SK-N-SH treated with all-trans-retinoic acid at 6 μM for 48 hours (cell line): Measurements from ENCODE around the gene MYD88.

Experiments
- ATAC-seq: fragments of 200-7000 bp; cut with Tn5 transposase; 3 replicates; pipeline ENCODE4 v1.9.1; 2020; ENCODE audit warnings: mild to moderate bottlenecking, moderate library complexity
- ARNTL ChIP-seq: fragments of 450-650 bp; formaldehyde crosslinking; IDR thresholded peaks from 2 replicates; pipeline ENCODE4 v1.5.0; 2020; ENCODE audit warnings: low read depth, mild to moderate bottlenecking, moderate library complexity, borderline replicate concordance
- CSDC2 ChIP-seq: fragments of 250-450 bp; sonication (Bioruptor Pico); IDR thresholded peaks from 2 replicates; pipeline ENCODE4 v1.5.0; 2020; ENCODE audit warnings: mild to moderate bottlenecking, moderate library complexity
- CSRNP3 ChIP-seq: fragments of 250-450 bp; sonication (Bioruptor Pico); IDR thresholded peaks from 2 replicates; pipeline ENCODE4 v1.5.1; 2021; ENCODE audit warnings: mild to moderate bottlenecking, moderate library complexity
- ISL1 ChIP-seq: fragments of 250-450 bp; sonication (Bioruptor Pico); IDR thresholded peaks from 2 replicates; pipeline ENCODE4 v2.1.2; 2022; ENCODE audit warnings: mild to moderate bottlenecking, moderate library complexity
- PPARA ChIP-seq: fragments of 250-450 bp; sonication (Bioruptor Pico); IDR thresholded peaks from 2 replicates; pipeline ENCODE4 v1.5.0; 2020; ENCODE audit warnings: mild to moderate bottlenecking, borderline replicate concordance
- RARB ChIP-seq: fragments of 250-450 bp; sonication (Bioruptor Pico); IDR thresholded peaks from 2 replicates; pipeline ENCODE4 v1.8.0; 2021; ENCODE audit warnings: mild to moderate bottlenecking, moderate library complexity
- TCF4 ChIP-seq: fragments of 250-450 bp; sonication (Bioruptor Pico); IDR thresholded peaks from 2 replicates; pipeline ENCODE4 v1.8.0; 2021; ENCODE audit warnings: mild to moderate bottlenecking, moderate library complexity, borderline replicate concordance
- TOX ChIP-seq: fragments of 250-450 bp; sonication (Bioruptor Pico); IDR thresholded peaks from 2 replicates; pipeline ENCODE4 v1.8.0; 2021; ENCODE audit warnings: mild to moderate bottlenecking, moderate library complexity, borderline replicate concordance
- ZC3H10 ChIP-seq: fragments of 250-450 bp; sonication (Bioruptor Pico); IDR thresholded peaks from 2 replicates; pipeline ENCODE4 v1.5.1; 2021; ENCODE audit warnings: mild to moderate bottlenecking, moderate library complexity
- ZFP3 ChIP-seq: fragments of 250-450 bp; sonication (Bioruptor Pico); IDR thresholded peaks from 2 replicates; pipeline ENCODE4 v1.5.0; 2020; ENCODE audit warnings: mild to moderate bottlenecking, moderate library complexity
- ZFP30 ChIP-seq: fragments of 450-650 bp; formaldehyde crosslinking; IDR thresholded peaks from 2 replicates; pipeline ENCODE4 v1.5.0; 2022; ENCODE audit warnings: mild to moderate bottlenecking, moderate library complexity
- ZNF70 ChIP-seq: fragments of 450-650 bp; formaldehyde crosslinking; IDR thresholded peaks from 2 replicates; pipeline ENCODE4 v1.5.0; 2020; ENCODE audit warnings: mild to moderate bottlenecking, moderate library complexity
- TF ChIP-seq, protein P1 (sequence below): fragments of 250-450 bp; sonication (Bioruptor Pico); IDR thresholded peaks from 2 replicates; pipeline ENCODE4 v1.8.0; 2021; ENCODE audit warnings: low read depth, mild to moderate bottlenecking, moderate library complexity, borderline replicate concordance
- TF ChIP-seq, protein P2 (sequence below): fragments of 250-450 bp; sonication (Bioruptor Pico); IDR thresholded peaks from 2 replicates; pipeline ENCODE4 v1.8.0; 2020; ENCODE audit warnings: mild to moderate bottlenecking, moderate library complexity, borderline replicate concordance
- TF ChIP-seq, protein P3 (sequence below): fragments of 250-450 bp; sonication (Bioruptor Pico); IDR thresholded peaks from 2 replicates; pipeline ENCODE4 v1.5.1; 2020; ENCODE audit warnings: low read depth, mild to moderate bottlenecking, moderate library complexity

MYD88 gene

GRCh38 chr3:38127611-38128302, 10.7 kb upstream of the MYD88 start:
- no peak for TF ChIP-seq ZFP3 (CRISPR knock-in tag)
- no peak for TF ChIP-seq TCF4 (CRISPR knock-in tag)
- no peak for TF ChIP-seq ARNTL
- TF ChIP-seq ISL1: no peak
- TF ChIP-seq, protein P1, sequence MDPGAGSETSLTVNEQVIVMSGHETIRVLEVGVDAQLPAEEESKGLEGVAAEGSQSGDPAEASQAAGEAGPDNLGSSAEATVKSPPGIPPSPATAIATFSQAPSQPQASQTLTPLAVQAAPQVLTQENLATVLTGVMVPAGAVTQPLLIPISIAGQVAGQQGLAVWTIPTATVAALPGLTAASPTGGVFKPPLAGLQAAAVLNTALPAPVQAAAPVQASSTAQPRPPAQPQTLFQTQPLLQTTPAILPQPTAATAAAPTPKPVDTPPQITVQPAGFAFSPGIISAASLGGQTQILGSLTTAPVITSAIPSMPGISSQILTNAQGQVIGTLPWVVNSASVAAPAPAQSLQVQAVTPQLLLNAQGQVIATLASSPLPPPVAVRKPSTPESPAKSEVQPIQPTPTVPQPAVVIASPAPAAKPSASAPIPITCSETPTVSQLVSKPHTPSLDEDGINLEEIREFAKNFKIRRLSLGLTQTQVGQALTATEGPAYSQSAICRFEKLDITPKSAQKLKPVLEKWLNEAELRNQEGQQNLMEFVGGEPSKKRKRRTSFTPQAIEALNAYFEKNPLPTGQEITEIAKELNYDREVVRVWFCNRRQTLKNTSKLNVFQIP (CRISPR knock-in tag): no peak
- no peak for TF ChIP-seq ZC3H10 (CRISPR knock-in tag)
- TF ChIP-seq CSRNP3 (CRISPR knock-in tag): no peak
- no peak for TF ChIP-seq RARB (CRISPR knock-in tag)
- TF ChIP-seq, protein P2, sequence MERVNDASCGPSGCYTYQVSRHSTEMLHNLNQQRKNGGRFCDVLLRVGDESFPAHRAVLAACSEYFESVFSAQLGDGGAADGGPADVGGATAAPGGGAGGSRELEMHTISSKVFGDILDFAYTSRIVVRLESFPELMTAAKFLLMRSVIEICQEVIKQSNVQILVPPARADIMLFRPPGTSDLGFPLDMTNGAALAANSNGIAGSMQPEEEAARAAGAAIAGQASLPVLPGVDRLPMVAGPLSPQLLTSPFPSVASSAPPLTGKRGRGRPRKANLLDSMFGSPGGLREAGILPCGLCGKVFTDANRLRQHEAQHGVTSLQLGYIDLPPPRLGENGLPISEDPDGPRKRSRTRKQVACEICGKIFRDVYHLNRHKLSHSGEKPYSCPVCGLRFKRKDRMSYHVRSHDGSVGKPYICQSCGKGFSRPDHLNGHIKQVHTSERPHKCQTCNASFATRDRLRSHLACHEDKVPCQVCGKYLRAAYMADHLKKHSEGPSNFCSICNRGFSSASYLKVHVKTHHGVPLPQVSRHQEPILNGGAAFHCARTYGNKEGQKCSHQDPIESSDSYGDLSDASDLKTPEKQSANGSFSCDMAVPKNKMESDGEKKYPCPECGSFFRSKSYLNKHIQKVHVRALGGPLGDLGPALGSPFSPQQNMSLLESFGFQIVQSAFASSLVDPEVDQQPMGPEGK (CRISPR knock-in tag): no peak
- TF ChIP-seq ZFP30: no peak
- TF ChIP-seq, all 23 proteins: peak for 0
- no peak for ATAC-seq

DNA sequence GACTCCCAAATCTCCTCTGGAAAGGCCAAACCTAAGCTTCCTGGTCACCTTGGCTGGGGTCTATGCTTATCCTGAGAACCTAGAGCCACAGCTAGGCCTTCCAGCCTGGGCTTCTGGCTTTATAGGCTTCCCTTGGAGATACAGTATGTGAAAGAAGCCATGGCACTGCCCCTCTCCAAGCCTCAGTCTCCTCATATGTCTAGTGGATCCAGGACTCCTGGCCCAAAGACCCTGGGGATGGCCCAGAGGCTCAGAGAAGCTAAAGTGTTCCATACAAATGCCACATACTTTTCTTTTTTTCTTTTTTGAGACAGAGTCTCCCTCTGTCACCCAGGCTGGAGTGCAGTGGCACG, 10.2 kb upstream of the MYD88 start:
- TF ChIP-seq TCF4 (CRISPR knock-in tag) (no peak), TOX (CRISPR knock-in tag) (no peak)
- no peak for ATAC-seq

DNA sequence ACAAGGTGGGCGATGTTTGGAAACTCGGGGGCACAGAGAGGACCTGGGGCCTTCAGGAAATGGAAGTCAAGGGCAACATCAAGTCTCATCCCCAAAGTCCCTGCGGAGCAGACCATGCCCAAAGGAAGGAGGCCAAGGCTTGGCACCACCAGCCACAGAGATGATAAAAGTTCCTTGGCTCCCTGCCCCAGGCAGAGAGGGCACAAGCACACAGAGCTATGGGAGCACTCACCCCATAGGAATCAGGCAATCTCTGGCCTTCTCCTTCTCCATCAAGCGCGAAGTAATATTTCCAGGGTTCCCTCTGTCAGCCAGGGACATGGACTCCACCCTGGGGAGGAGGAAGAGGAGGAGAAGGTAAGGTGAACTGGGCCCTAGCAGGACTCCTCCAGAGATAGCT, 9.4 kb upstream of the MYD88 start:
- no peak for ATAC-seq
- TF ChIP-seq, protein P2 (CRISPR knock-in tag): no peak
- TF ChIP-seq ISL1: no peak
- TF ChIP-seq, protein P3, sequence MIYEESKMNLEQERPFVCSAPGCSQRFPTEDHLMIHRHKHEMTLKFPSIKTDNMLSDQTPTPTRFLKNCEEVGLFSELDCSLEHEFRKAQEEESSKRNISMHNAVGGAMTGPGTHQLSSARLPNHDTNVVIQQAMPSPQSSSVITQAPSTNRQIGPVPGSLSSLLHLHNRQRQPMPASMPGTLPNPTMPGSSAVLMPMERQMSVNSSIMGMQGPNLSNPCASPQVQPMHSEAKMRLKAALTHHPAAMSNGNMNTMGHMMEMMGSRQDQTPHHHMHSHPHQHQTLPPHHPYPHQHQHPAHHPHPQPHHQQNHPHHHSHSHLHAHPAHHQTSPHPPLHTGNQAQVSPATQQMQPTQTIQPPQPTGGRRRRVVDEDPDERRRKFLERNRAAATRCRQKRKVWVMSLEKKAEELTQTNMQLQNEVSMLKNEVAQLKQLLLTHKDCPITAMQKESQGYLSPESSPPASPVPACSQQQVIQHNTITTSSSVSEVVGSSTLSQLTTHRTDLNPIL (CRISPR knock-in tag): no peak

GRCh38 chr3:38130631-38131065, 7.8 kb upstream of the MYD88 start:
- TF ChIP-seq ZNF70 (CRISPR knock-in tag) (no peak), ZC3H10 (CRISPR knock-in tag) (no peak), ARNTL (no peak), TCF4 (CRISPR knock-in tag) (no peak), CSDC2 (CRISPR knock-in tag) (no peak), ISL1 (no peak), PPARA (CRISPR knock-in tag) (no peak), CSRNP3 (CRISPR knock-in tag) (no peak), RARB (CRISPR knock-in tag) (no peak)
- TF ChIP-seq, protein P1 (CRISPR knock-in tag): no peak
- TF ChIP-seq, protein P3 (CRISPR knock-in tag): no peak
- TF ChIP-seq, protein P2 (CRISPR knock-in tag): no peak
- ATAC-seq: no peak
